Measurements from ENCODE around the gene NID2.

The NID2 gene

GRCh38 chr14:52000019-52000582 lies 68.8 kb downstream of the NID2 start:
- no peak for DNase-seq (ENCODE audit: low read depth in 2 of 2)

GRCh38 chr14:51999084-51999483 lies 69.8 kb downstream of the NID2 start:
- peak; percentile 41 to 45 for DNase-seq (ENCODE audit: low read depth in 2 of 2)

GRCh38 chr14:51998348-51998747 lies 70.5 kb downstream of the NID2 start:
- DNase-seq (ENCODE audit: low read depth in 2 of 2), result no peak

- no peak for DNase-seq (ENCODE audit: low read depth in 2 of 2)
These were observed 72.6 kb downstream of the NID2 start for GRCh38 chr14:51996148-51996746.

- no peak for DNase-seq (ENCODE audit: low read depth in 2 of 2)
These were observed 75.5 kb downstream of the NID2 start for GRCh38 chr14:51993285-51993920.

- no peak for DNase-seq (ENCODE audit: low read depth in 2 of 2)
These were observed 78.4 kb downstream of the NID2 start for GRCh38 chr14:51990488-51990887.

- DNase-seq (ENCODE audit: low read depth in 2 of 2), result peak; percentile 76 to 82
These were observed 79.3 kb downstream of the NID2 start, which contains the start of gene RTRAF for GRCh38 chr14:51989293-51990234. TSS of gene RTRAF (plus strand) at chr14:51989546. CDS start at chr14:51989640, 94 bp downstream.

GRCh38 chr14:51988221-51988620 lies 80.6 kb downstream of the NID2 start:
- no peak for DNase-seq (ENCODE audit: low read depth in 2 of 2)

- DNase-seq (ENCODE audit: low read depth in 2 of 2), result no peak
These were observed 87.5 kb downstream of the NID2 start for GRCh38 chr14:51981218-51981854.

GRCh38 chr14:51979088-51979709 lies 89.7 kb downstream of the NID2 start:
- DNase-seq (ENCODE audit: low read depth in 2 of 2), result peak; percentile 50 to 53

- DNase-seq (ENCODE audit: low read depth in 2 of 2), result no peak
These were observed 90.2 kb downstream of the NID2 start for GRCh38 chr14:51978681-51979085.

GRCh38 chr14:51977075-51977474 lies 91.8 kb downstream of the NID2 start:
- DNase-seq (ENCODE audit: low read depth in 2 of 2), result no peak

GRCh38 chr14:51972566-51972965 lies 96.3 kb downstream of the NID2 start:
- no peak for DNase-seq (ENCODE audit: low read depth in 2 of 2)

GRCh38 chr14:51969852-51970540 lies 98.9 kb downstream of the NID2 start:
- no peak for DNase-seq (ENCODE audit: low read depth in 2 of 2)

- no peak for DNase-seq (ENCODE audit: low read depth in 2 of 2)
These were observed 101.3 kb downstream of the NID2 start for GRCh38 chr14:51967521-51967920.

GRCh38 chr14:51963286-51963685 lies 105.6 kb downstream of the NID2 start:
- no peak for DNase-seq (ENCODE audit: low read depth in 2 of 2)

GRCh38 chr14:51962711-51963110 lies 106.1 kb downstream of the NID2 start:
- DNase-seq (ENCODE audit: low read depth in 2 of 2), result no peak

GRCh38 chr14:51960866-51961265 lies 108.0 kb downstream of the NID2 start:
- DNase-seq (ENCODE audit: low read depth in 2 of 2), result no peak

- DNase-seq (ENCODE audit: low read depth in 2 of 2), result no peak
These were observed 108.9 kb downstream of the NID2 start for GRCh38 chr14:51959928-51960327.

GRCh38 chr14:51957950-51958349 lies 110.9 kb downstream of the NID2 start:
- DNase-seq (ENCODE audit: low read depth in 2 of 2), result no peak
